HG02623 (cell line): ENCODE measurements around the gene PEA15.

ENCODE experiments used
- ATAC-seq: cut with Tn5 transposase; IDR thresholded peaks from one replicate; pipeline ENCODE4 v1.9.1; 2021; ENCODE audit warnings: moderate library complexity; ENCODE audit not compliant: unreplicated experiment

PEA15 gene

DNA sequence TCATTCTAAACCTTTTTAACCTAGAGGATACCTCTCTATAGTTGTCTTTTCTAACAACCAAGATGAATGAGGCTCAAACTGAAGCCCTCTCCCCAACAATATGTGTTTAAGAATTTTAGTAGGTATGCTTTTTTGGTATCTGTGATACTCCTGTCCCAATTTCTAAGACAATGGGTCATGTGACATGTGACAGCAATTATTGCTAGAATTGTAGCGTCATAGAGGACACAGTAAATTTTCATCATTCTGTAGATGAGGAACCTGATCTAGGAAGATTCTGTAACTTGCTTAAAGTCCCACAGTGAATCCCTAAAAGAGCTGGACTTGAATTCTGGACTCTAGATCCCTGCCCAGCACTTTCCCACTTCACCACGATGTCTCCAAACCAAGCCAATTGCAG lies 26.5 kb upstream of the PEA15 start:
- ATAC-seq = no peak

DNA sequence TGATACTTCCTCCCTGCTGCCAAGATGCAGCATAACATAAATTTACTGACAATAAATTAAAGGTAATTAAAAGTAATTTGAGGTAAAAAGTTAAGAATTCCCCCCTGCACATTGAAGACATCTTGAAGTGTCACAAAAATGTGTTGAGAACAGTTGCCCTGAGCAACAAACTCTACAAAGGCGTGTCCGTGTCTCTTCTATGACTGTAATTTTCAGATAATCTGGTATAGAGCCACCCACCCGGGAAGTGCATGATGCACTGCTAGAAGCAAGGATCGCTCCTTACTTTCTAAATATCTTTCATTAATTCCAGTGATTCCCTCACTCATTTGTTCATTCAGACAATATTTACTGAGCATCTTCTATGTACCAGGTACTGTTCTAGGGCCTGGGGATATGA lies 25.8 kb upstream of the PEA15 start:
- no peak for ATAC-seq

DNA sequence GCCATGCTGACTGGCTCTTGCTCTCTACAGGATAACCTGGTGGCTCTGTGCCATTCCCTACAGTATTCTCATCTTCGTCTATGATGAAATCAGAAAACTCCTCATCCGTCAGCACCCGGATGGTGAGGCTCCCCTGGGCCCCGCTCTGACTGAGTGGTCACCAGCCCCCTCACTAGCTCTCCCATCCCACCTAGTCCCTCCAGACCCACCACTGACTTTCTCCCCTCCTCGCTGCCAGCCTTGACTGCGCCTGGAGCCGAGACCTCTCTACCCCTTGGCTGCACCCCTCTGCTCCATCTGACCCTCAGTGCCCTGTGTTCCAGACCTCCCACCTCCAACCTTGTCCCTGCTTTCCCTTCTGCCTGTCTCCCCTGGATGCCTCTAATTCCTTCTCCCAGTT lies 18.9 kb upstream of the PEA15 start:
- no peak for ATAC-seq

DNA sequence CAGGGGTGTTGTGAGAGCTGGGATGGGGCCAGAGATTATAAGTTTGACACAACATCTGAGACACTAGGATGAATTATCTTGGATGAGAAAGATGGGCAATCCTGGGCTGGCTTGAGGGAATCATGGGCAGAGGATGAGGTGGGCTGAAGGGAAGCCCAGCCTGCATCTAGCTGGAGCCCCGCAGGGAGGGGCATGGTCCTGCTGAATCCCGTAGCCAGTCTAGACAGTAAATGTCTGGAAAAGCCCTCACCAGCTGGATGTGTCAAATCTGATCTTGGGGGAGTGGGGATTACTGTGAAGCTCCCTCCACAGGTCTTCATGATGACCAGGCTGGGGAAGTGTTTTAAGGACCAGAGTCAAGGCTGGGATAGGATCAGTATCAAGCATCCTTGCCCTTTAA lies 18.5 kb upstream of the PEA15 start:
- ATAC-seq = no peak

DNA sequence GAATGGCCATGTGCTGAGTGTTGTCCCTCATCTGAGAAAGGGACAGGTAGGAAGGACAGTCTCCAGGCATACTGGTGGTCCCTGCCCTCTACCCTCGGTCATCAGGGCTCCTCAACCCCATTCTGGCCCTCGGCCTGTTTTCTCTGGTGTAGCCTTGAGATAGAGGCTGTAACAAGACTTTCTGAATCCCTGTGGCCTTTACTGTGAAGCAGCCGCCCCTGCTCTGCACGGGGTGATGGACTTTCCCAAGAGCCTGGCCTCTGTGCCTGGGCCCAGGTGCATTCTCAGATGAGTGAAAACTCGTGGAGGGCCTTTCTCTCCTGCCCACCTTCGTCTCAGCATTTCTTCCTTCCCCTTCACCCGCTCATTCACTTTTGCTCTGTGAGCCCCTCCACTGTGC lies 17.8 kb upstream of the PEA15 start:
- ATAC-seq = no peak

DNA sequence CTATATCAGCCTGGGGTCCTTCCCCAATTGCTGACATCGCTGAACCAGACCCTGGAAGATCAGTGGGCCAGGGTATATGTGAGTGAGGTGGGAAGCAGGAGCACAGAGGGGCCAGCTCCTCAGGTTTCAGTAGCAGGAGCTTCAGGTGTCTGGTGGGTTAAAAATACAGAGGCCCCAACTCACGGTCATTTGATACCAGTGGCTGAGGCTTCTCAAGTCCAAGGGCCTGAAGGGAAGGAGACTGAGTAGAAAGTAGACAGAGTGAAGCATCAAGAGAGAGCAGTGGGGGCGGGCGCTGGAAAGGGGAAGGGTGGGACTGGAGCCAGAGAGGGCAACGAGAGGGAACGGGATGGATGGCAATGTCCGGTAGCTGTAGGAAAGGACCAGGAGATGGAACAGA lies 16.8 kb upstream of the PEA15 start:
- no peak for ATAC-seq

DNA sequence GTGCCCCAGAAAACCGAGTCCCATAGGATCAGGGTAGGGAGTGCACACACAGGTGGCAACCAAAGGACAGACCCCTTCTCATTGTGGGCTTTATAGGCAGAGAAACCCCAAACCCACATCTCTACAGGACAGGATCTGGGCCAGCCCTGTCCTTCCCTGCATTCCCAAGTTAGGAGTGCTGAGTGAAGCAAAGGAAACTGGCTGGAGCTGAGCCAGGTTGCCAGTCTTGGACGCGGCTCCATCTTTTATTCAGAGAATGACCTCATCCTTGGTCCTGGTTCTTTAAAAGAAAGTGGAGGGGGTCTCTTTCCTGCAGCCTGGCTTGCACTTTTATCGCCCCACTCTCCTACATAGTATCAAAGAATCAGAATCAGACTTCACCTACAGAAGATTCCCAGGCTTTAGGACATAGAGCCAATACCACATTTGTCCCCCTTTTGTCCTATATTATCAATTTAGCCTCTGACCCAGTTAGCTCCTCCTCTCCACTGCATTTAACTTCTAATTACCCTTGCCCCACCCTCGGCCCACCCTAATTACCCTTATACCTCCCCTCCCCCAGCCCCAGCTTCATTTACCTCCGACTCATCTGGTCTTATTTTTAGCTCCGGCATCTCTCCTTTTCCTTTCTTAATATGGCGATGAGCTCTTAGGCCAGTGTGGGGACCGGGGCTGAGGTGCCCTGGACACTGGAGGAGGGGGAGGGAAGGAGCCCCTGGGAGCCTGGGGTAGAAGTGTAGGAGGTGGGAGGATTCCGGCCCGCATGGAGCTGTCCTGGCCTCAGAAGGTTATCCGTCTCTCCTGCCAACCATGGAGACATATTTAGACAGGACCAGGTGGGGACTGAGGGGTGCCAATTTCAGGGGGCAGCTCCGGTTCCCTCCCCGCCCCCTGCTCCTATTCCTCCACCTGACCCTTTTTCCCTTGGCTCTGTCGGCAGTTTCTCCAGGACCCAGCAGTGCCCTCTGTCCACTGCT lies 15.2 kb upstream of the PEA15 start, which contains the start of gene CASQ1:
TSS of gene CASQ1 (plus strand) at position 927 of the 977 bp plus-strand sequence. CDS start 177 bp downstream, outside the sequence.
- ATAC-seq = no peak

DNA sequence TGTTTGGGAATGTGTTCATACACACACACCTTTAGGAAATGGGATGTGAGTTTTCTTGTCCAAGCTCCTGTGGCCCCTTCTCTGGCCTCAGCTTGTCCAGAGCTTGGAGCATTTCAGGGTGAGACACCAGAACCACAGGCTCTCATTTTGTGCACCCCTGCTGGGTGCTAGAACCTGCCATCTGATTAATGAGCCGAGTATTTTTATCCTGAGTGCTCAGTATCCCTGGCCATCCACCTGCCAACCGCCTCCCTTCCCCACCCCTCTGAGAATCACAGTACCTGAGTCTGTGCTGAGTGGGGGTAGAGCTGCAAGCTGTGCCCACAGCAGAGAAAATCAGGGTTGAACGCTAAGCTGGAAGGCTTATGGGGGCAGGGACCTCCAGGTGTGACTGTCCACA lies 13.4 kb upstream of the PEA15 start:
- no peak for ATAC-seq

DNA sequence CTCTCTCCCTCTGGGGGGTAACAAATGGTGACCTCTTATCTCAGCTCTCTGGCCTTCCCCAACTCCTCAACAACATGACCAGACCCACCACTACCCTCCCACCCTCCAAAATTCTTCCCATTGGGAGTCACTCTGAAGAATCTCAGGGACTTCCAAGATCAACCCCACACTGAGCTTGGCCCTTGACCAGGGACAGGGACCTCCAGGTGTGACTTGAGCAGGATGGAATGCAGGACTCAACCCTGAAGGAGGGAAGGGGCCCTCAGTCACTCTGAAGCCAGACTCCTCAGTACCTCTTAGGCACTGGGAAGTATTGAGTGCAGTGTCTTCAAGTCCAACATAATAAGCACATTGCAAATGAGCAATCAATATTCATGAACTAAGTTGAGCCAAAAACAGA lies 12.9 kb upstream of the PEA15 start:
- no peak for ATAC-seq

DNA sequence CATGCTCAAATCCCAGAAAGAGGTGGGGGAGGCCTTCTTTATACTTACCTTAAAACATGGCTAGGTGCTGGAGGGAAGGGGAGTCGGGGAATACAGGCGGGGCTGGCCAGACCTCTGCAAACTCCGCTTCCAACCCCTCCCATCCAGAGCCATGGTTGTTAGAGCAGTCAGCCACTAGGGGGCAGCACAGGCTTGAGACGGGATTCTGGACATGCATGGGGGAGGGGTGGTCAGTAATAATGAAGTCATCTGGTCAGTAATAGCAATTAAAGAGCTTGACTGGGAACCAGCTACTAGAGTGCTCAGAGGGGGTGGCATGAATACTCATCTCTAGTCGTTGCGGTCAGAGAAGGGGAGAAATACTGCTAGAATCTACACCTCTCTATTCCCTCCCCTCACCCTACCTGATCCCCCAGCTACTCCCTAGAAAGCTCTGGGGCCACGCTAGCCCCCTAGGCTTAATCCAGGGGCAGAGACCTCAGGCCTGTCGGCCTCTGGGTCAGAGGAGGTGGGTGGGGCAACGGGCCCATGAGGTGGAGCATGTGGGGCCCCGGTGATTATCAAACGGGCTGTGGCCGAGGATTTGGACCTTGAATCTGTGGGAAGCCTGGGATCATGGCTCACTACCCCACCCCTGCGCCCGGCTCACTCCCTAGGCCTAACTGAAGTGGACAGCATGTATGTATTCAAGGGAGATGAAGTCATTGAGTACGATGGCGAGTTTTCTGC lies 11.9 kb upstream of the PEA15 start:
- no peak for ATAC-seq

DNA sequence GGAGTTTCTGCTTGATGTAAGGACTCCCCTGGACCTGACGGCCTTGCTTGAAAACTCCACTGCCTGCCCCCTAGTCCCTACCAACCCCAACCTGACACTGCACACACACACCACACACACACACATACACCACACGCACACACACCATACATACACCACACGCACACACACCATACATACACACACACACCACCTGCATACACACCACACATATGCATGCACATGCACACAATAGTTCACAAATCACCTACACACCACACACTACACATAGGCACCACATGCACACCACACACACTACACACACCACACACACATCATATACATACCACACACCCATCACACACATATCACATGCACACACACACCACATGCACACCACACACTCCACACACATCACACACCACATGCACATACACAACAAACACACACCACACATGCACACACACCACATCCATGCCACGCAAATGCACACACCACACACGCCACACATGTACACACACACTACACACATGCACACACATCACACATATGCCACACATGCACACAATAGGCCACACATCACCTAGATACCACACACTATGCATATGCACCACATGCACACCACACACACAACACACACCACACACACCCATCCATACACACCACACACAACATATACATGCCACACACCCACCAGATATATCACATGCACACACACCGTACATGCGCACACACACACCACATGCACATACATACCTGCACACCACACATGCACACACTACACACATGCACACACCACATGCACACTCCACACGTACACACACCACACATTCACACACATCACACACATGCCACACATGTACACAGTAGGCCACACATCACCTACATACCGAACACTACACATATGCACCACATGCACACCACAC lies 11.1 kb upstream of the PEA15 start:
- ATAC-seq = no peak

DNA sequence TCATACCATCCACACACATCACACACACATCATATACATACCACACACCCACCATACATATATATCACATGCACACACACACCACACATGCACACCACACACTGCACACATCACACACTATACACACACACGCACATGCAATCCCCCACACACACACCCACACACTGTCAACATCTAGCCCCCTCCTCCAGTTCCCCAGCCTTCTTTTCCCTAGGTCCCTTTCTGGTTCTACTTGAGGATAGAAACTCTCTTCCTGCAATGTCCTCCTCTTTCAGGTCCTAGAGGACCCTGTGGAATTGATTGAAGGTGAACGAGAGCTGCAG lies 10.5 kb upstream of the PEA15 start:
- no peak for ATAC-seq

DNA sequence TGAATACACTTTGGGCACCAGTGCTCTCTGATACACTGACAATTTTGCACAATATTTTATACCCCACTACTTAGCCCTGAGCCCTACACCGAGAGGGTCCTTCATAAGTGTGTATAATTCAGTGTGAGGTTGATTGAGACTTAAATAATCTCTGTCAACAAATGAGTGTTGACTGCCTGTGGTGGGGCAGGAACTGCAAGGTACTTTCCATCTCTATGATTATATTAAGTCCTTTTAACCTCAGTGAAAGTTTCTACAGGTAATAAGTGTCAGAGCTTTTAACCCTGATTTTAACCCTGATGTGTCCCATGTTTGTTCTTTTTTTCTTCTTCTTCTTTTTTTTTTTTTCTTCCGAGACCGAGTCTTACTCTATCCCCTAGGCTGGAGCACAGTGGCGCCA lies 9.0 kb upstream of the PEA15 start:
- ATAC-seq = no peak

DNA sequence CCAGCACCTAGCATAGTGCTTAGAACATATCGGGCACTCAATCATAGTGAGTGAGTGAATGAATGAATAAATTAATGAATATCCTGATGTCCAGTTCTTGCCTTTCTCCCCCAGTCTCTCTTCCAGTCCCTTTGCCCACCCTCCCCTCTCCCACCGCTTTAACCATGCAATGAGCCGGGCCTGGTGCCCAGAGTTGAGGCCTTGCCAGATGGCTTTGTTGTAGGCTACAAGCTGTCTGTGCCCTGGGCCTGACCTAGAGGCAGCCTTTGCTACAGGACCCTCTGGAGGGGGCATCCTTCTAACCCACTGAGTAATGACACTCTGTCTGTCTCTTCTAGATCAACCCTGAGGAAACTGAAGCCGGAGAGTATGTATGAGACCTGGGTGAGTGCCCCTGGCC lies 8.0 kb upstream of the PEA15 start:
- no peak for ATAC-seq

DNA sequence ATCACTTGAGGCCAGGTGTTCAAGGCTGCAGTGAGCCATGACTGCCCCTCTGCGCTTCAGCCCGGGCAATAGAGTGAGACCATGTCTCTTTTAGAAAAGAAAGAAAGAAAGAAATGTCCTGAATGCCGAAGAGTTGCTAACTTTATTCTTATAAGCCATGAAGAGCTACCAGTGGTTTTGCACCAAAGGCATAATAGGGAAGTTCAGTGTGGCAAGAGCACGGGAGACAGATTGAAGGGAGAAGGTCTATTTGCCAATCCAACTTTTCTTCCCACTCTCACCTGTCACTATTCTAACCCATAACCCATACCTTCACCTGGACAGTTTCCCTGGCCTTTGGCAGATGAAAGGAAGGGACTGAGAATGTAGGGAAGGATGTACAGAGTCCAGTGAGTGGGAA lies 4.4 kb upstream of the PEA15 start:
- ATAC-seq = no peak

DNA sequence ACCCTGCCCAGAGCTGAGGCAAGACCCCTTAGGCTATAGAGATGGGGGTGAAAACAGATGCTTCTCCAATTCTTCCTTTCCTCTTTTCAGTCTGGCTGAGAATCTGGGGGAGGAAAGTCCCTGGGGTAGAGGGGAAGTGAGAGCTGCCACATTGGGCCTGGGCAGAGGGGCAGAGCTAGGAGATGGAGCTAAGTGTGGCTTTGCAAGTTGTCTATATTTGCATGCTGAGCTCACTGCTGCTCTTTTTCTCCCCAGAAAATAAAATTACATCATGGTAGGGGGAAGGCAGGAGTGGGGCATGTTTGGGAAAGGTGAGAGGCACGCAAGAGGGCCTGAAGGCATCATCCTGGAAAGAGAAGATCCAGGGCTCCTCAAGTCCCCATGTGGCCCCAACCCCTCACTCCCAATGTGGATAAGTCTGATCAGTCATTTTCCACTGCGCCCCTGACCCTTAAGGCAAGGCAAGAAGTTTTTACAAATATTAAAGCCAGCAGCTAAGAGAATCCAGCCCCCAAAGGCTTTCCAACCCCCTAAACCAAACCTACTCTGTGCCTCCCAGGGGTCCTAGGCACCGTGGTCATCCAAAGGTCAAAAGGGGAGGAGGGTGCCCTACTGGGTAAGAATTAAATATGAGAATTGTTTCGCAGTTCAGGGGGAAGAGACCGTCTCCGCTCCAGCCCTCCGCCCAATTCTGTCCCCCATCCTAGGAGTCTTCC lies 500 bp upstream of the PEA15 start:
- peak; percentile 50 for ATAC-seq

DNA sequence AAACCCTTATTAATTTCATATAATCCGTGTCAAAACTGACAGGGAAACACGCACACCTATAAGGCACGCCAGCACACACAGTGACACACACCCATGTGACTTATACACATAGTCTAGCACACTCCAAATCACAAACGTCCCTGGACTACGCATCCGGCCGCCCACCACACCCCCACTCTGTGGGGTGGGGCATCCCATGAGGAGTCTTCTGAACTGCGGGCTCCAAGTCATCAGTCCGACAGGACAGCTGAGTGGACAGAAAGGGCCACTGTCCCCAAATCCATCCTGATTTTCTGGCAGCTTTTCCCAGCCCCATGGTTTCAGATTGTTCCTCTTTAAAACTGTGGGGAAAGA lies 829 bp downstream of the PEA15 start:
- no peak for ATAC-seq

DNA sequence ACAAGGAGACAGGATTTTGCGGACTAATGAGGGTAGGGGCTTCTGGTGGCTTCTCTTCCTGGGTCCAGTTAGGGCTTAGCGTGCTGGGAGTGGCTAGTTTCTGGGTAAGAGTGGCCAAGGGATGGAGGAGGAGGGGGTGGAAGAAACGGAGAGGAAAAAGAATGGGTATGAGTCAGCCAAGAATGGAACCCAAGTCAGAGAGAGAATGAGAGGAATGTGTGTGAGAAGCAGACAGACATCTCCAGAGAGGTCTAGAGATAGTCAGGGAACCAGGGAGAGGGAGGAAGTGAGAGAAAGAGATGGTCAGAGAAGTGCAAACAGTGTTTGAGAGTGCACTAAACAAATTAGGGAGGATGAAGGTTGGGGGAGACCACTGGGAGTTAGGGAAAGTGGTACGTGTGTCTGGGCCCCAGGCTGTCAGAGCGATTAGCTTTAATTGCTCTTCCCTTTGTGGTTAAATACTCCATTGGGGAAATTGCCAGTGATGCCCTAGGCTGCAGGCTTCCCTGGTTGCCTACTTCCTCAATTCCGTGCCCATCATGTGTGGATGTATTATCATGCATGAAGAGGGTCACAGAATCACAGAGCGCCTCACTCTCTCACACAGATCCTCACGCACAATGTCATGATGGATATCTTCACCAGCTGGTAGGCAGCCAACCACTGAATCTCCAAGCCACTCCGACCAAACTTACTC lies 1.4 kb downstream of the PEA15 start:
- ATAC-seq = no peak

DNA sequence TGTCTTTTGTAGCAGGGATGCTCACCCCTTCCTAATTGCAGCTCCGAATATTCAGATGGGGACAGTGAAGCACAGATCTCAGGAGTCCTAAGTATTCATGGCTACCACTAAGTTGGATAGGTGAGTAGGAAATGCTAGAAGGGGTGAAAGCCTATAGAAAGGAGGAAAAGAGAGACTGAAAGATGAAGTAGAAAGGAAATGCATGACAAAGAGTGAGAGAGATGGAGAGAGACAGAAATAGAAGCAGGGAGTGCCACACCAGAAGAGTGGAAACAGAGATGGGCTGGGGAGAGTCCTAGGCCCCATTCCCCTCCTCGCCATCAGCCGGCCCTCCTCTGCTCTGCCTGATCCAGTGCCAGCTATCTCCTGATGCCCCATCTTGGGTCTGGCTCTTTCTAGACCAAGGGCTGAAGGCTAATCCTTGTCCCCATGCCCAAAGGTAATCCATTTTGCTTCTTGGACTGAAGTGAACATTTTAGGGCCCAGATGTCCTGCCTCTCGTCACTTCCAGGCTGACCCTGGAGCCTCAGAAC lies 2.0 kb downstream of the PEA15 start:
- no peak for ATAC-seq
